WTC11 (cell line): ENCODE results near the gene EPB41L4B. TPM values are rescaled to one million over a fixed set of nuclear protein-coding genes. Genes with fewer than 3 reads are reported as not detected.

Experiments used
- ATAC-seq: fragments of 200-7000 bp; cut with Tn5 transposase; 2 replicates; pipeline ENCODE4 v1.10.0; 2021; ENCODE audit warnings: mild to moderate bottlenecking, moderate library complexity
- CTCF ChIA-PET: fragments of 300-600 bp; sonication (Branson Sonifier 250); formaldehyde crosslinking; loops from one replicate; lab custom pipeline; 2021; ENCODE audit warnings: antibody characterized with exemption; lab: Charles Lee
- POLR2A ChIA-PET: fragments of 350-600 bp; sonication (Branson Sonifier 250); formaldehyde crosslinking; loops from one replicate; lab custom pipeline; 2021; ENCODE audit warnings: antibody characterized with exemption; lab: Charles Lee
- DNase-seq: peaks from one replicate; pipeline ENCODE4 v3.0.0; 2021; ENCODE audit warnings: low spot score
- H3K27ac Mint-ChIP-seq: 2 replicates; pipeline ENCODE4 v1.8.0; 2021; ENCODE audit warnings: mixed read lengths
- H3K27me3 Mint-ChIP-seq: 2 replicates; pipeline ENCODE4 v1.8.0; 2021; ENCODE audit warnings: low read depth, mild to moderate bottlenecking, moderate library complexity, mixed read lengths
- H3K36me3 Mint-ChIP-seq: 2 replicates; pipeline ENCODE4 v1.8.0; 2021; ENCODE audit warnings: mixed read lengths
- H3K4me1 Mint-ChIP-seq: 2 replicates; pipeline ENCODE4 v1.8.0; 2022; ENCODE audit warnings: mixed read lengths
- H3K4me3 Mint-ChIP-seq: 2 replicates; pipeline ENCODE4 v1.8.0; 2021; ENCODE audit warnings: mild to moderate bottlenecking, moderate library complexity, mixed read lengths
- H3K9me3 Mint-ChIP-seq: 2 replicates; pipeline ENCODE4 v1.8.0; 2021; ENCODE audit warnings: mixed read lengths
- AFF4 ChIP-seq: sonication (generic); formaldehyde crosslinking; IDR thresholded peaks from 2 replicates; pipeline ENCODE4 v1.8.1; 2023; ENCODE audit warnings: mild to moderate bottlenecking, missing genetic modification reagents, borderline replicate concordance
- ELF4 ChIP-seq: sonication (generic); formaldehyde crosslinking; IDR thresholded peaks from 2 replicates; pipeline ENCODE4 v1.8.1; 2022; ENCODE audit warnings: low read depth, mild to moderate bottlenecking, moderate library complexity, missing genetic modification reagents
- FOXJ3 ChIP-seq: sonication (generic); formaldehyde crosslinking; IDR thresholded peaks from 2 replicates; pipeline ENCODE4 v1.9.0; 2021; ENCODE audit warnings: missing genetic modification reagents, mild to moderate bottlenecking, borderline replicate concordance
- FOXP1 ChIP-seq: sonication (generic); formaldehyde crosslinking; IDR thresholded peaks from 2 replicates; pipeline ENCODE4 v1.8.0; 2022; ENCODE audit warnings: missing genetic modification reagents, mild to moderate bottlenecking, moderate library complexity, borderline replicate concordance
- IRF2 ChIP-seq: sonication (generic); formaldehyde crosslinking; IDR thresholded peaks from 2 replicates; pipeline ENCODE4 v1.8.0; 2022; ENCODE audit warnings: low read depth, missing genetic modification reagents, borderline replicate concordance
- ZNF121 ChIP-seq: sonication (generic); formaldehyde crosslinking; IDR thresholded peaks from 2 replicates; pipeline ENCODE4 v1.8.0; 2023; ENCODE audit warnings: missing genetic modification reagents
- ZNF219 ChIP-seq: sonication (generic); formaldehyde crosslinking; IDR thresholded peaks from 2 replicates; pipeline ENCODE4 v1.8.0; 2023; ENCODE audit warnings: missing genetic modification reagents, mild to moderate bottlenecking, borderline replicate concordance
- ZNF281 ChIP-seq: sonication (generic); formaldehyde crosslinking; IDR thresholded peaks from 2 replicates; pipeline ENCODE4 v1.8.0; 2023; ENCODE audit warnings: mild to moderate bottlenecking, missing genetic modification reagents
- ZNF512 ChIP-seq: sonication (generic); formaldehyde crosslinking; IDR thresholded peaks from 2 replicates; pipeline ENCODE4 v1.8.1; 2022; ENCODE audit warnings: missing genetic modification reagents, borderline replicate concordance
- total RNA-seq: library from RNA; stranded (reverse); gene quantifications from 3 replicates; pipeline ENCODE4 v1.2.3, GENCODE V29; 2021
- TF ChIP-seq, protein P1 (sequence below): fragments of 250-450 bp; sonication (Bioruptor Pico); IDR thresholded peaks from 2 replicates; pipeline ENCODE4 v1.9.0; 2021; ENCODE audit warnings: mild to moderate bottlenecking, borderline replicate concordance

The EPB41L4B gene
- total RNA-seq, 1 experiment from 2014 or later = 20.0 TPM

- Mint-ChIP-seq H3K9me3 (no peaks in the 10 kb centered on the region), H3K36me3 (peaks cover 4% of the 10 kb centered on the region; the same call in 1 of the 2 replicates), H3K4me1 (peaks cover 23% of the 10 kb centered on the region), H3K27ac (no peak overlapping the region), H3K27me3 (no peaks in the 10 kb centered on the region), H3K4me3 (no peak overlapping the region)
- no peak for TF ChIP-seq ZNF219
- TF ChIP-seq IRF2 (CRISPR knock-in tag) = no peak
- TF ChIP-seq, protein P1, sequence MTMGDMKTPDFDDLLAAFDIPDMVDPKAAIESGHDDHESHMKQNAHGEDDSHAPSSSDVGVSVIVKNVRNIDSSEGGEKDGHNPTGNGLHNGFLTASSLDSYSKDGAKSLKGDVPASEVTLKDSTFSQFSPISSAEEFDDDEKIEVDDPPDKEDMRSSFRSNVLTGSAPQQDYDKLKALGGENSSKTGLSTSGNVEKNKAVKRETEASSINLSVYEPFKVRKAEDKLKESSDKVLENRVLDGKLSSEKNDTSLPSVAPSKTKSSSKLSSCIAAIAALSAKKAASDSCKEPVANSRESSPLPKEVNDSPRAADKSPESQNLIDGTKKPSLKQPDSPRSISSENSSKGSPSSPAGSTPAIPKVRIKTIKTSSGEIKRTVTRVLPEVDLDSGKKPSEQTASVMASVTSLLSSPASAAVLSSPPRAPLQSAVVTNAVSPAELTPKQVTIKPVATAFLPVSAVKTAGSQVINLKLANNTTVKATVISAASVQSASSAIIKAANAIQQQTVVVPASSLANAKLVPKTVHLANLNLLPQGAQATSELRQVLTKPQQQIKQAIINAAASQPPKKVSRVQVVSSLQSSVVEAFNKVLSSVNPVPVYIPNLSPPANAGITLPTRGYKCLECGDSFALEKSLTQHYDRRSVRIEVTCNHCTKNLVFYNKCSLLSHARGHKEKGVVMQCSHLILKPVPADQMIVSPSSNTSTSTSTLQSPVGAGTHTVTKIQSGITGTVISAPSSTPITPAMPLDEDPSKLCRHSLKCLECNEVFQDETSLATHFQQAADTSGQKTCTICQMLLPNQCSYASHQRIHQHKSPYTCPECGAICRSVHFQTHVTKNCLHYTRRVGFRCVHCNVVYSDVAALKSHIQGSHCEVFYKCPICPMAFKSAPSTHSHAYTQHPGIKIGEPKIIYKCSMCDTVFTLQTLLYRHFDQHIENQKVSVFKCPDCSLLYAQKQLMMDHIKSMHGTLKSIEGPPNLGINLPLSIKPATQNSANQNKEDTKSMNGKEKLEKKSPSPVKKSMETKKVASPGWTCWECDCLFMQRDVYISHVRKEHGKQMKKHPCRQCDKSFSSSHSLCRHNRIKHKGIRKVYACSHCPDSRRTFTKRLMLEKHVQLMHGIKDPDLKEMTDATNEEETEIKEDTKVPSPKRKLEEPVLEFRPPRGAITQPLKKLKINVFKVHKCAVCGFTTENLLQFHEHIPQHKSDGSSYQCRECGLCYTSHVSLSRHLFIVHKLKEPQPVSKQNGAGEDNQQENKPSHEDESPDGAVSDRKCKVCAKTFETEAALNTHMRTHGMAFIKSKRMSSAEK (CRISPR knock-in tag) = no peak
- no peak for TF ChIP-seq ZNF512
- no peak for TF ChIP-seq FOXP1
- no peak for TF ChIP-seq ZNF281
- TF ChIP-seq ZNF121 (CRISPR knock-in tag) = no peak
- TF ChIP-seq ELF4 (CRISPR knock-in tag) = no peak
- no peak for TF ChIP-seq AFF4 (CRISPR knock-in tag)
- no peak for TF ChIP-seq FOXJ3 (CRISPR knock-in tag)
- ATAC-seq (no peak), DNase-seq (no peak)
- ChIA-PET POLR2A (no interaction called here), CTCF (interaction anchor here (0.6 to 0.7 kb wide), 2 partner anchors 72 to 935 kb away, joined by 3 read pairs; no protein-coding TSS in a partner anchor)
Measured at GRCh38 chr9:109122726-109123621, 197.9 kb downstream of the EPB41L4B start.

Other genes starting within 250 kb of the EPB41L4B start
- gene TMEM245, start 201.1 kb downstream of the EPB41L4B start, total RNA-seq = 40.8 to 47.2 TPM (median 43.2 TPM) in 3 replicates
- gene FRRS1L, start 153.8 kb downstream of the EPB41L4B start, total RNA-seq = 0.71 to 1.1 TPM (median 1.0 TPM) in 3 replicates
- gene PTPN3, start 177.2 kb upstream of the EPB41L4B start, total RNA-seq = 1.7 to 2.4 TPM (median 2.1 TPM) in 3 replicates